Measurements from ENCODE around the gene NAB1.
A peak's percentile ranks its signal among the peaks of the same experiment; 100 is the strongest.

Gene NAB1

DNA sequence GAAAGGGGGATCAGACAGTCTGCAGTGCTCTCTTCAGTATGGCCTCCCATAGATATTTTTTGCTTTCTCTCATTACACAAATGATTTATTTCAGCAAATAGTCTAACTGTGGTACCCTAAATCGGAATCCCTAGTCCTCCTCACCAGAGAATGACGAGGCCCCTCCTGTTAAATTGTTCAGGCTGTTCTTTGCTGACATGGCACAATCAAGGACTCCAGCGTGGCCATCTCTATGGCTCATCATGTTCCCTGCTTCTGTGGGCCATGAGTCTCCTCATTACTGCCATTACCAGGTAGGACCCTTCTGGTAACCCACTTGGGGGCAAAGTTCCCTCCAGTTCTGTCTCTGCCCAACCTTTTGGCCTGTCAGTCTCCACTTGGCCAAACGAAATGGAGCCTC is 62.2 kb downstream of the NAB1 start:
- Histone ChIP-seq H3K23ac (ENCODE audit: low read length in 2 of 2) (peak overlapping the region in 1 of 2 experiments; percentile 37), H2BK5ac (ENCODE audit: low read depth, low read length, poor library complexity, severe bottlenecking) (no peak overlapping the region), H3K36me3 (ENCODE audit: control insufficient read depth in 1 of 2, insufficient read depth in 2 of 2, low read depth in 1 of 2, low read length in 2 of 2) (no peaks in the 10 kb centered on the region), H3K4ac (ENCODE audit: low read depth in 1 of 2, low read length in 2 of 2) (no peak overlapping the region), H3K18ac (ENCODE audit: low read depth in 1 of 2, low read length in 2 of 2) (no peak overlapping the region), H2BK12ac (ENCODE audit: low read length in 2 of 2) (peak overlapping the region in 1 of 2 experiments; percentile 59), H2BK120ac (ENCODE audit: low read depth, low read length) (no peak overlapping the region), H3K9ac (ENCODE audit: low read length) (no peak overlapping the region), H2BK15ac (ENCODE audit: low read depth, poor library complexity, severe bottlenecking) (no peak overlapping the region), H3K79me1 (replicated peaks; ENCODE audit: low read length, poor library complexity, severe bottlenecking) (no peaks in the 10 kb centered on the region), H3K27ac (ENCODE audit: low read length, poor library complexity, severe bottlenecking) (no peak overlapping the region), H2AFZ (ENCODE audit: low read depth, low read length) (no peak overlapping the region), H4K8ac (ENCODE audit: low read length) (no peak overlapping the region), H3K4me1 (ENCODE audit: control insufficient read depth, insufficient read depth, low read depth, low read length) (no peaks in the 10 kb centered on the region), H3K9me3 (ENCODE audit: control insufficient read depth, low read length) (no peaks in the 10 kb centered on the region), H3K14ac (ENCODE audit: low read length in 2 of 2) (no peak overlapping the region), H3K27me3 (ENCODE audit: control insufficient read depth in 1 of 2, insufficient read depth in 1 of 2, low read length in 2 of 2) (no peaks in the 10 kb centered on the region), H3K4me3 (ENCODE audit: insufficient read depth in 1 of 2, low read depth in 1 of 2, low read length in 2 of 2) (no peak overlapping the region), H3K4me2 (ENCODE audit: low read length, poor library complexity, severe bottlenecking) (no peak overlapping the region), H4K91ac (ENCODE audit: low read length) (no peak overlapping the region), H2AK5ac (ENCODE audit: low read length, severe bottlenecking) (no peak overlapping the region)
- 83% methylated on average over 4 of the region's 4 CpGs for WGBS
- no peak for DNase-seq

DNA sequence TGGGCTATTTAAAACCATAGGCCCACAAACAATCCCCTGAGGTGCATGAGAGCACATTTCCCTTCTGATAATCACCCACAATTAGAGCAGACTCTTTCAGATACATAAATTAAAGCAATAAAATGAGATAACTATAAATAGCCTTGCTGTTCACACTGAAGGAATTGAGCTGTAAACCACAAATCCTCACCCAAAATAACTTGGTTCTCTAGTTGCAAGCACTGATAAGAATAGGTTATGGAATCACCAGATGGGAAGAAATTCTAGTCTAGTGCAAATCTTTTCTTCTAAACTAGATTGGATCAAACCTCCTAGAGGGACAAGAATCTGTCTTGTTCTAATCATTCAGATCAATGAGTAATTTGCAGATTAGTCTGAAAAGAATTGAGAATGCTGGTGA is 64.6 kb downstream of the NAB1 start:
- no peak overlapping the region for H2AK5ac ChIP-seq (ENCODE audit: low read length, severe bottlenecking)
- H3K23ac ChIP-seq (ENCODE audit: low read length in 2 of 2) = no peak overlapping the region
- no peak for DNase-seq
- no peak overlapping the region for H4K8ac ChIP-seq (ENCODE audit: low read length)
- no peak overlapping the region for H3K4me2 ChIP-seq (ENCODE audit: low read length, poor library complexity, severe bottlenecking)
- no peak overlapping the region for H3K27ac ChIP-seq (ENCODE audit: low read length, poor library complexity, severe bottlenecking)
- no peak overlapping the region for H2BK5ac ChIP-seq (ENCODE audit: low read depth, low read length, poor library complexity, severe bottlenecking)
- no peak overlapping the region for H2AFZ ChIP-seq (ENCODE audit: low read depth, low read length)
- H3K4me1 ChIP-seq (ENCODE audit: control insufficient read depth, insufficient read depth, low read depth, low read length) = peaks cover 4% of the 10 kb centered on the region
- H2BK15ac ChIP-seq (ENCODE audit: low read depth, poor library complexity, severe bottlenecking) = no peak overlapping the region
- peaks cover 0 to 9% of the 10 kb centered on the region in 2 experiments for H3K27me3 ChIP-seq (ENCODE audit: control insufficient read depth in 1 of 2, insufficient read depth in 1 of 2, low read length in 2 of 2)
- H2BK12ac ChIP-seq (ENCODE audit: low read length in 2 of 2) = no peak overlapping the region
- H3K36me3 ChIP-seq (ENCODE audit: control insufficient read depth in 1 of 2, insufficient read depth in 2 of 2, low read depth in 1 of 2, low read length in 2 of 2) = no peaks in the 10 kb centered on the region
- H3K79me1 ChIP-seq (replicated peaks; ENCODE audit: low read length, poor library complexity, severe bottlenecking) = no peaks in the 10 kb centered on the region
- no peak overlapping the region for H3K14ac ChIP-seq (ENCODE audit: low read length in 2 of 2)
- H3K18ac ChIP-seq (ENCODE audit: low read depth in 1 of 2, low read length in 2 of 2) = no peak overlapping the region
- H2BK120ac ChIP-seq (ENCODE audit: low read depth, low read length) = no peak overlapping the region
- H3K9ac ChIP-seq (ENCODE audit: low read length) = no peak overlapping the region
- H3K9me3 ChIP-seq (ENCODE audit: control insufficient read depth, low read length) = no peaks in the 10 kb centered on the region
- H3K4ac ChIP-seq (ENCODE audit: low read depth in 1 of 2, low read length in 2 of 2) = no peak overlapping the region
- H4K91ac ChIP-seq (ENCODE audit: low read length) = no peak overlapping the region
- no peak overlapping the region for H3K4me3 ChIP-seq (ENCODE audit: insufficient read depth in 1 of 2, low read depth in 1 of 2, low read length in 2 of 2)

DNA sequence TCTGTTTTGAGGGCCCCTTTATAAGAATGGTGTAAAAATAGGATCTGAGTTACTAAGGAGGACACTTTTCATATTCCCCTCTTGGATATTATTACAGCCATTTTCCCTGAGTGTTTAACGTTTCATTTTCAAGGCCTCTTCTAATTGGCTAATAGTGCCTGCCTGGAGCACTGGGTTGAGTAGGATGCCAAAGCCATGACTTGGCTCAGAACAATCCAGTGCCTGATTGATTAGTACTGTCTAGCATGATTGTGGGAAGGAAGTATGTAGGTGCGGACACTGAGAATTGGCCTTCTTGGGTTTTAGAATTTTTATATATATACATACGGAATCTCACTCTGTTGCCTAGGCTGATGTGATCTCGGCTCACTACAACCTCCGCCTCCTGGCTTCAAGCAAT is 66.1 kb downstream of the NAB1 start:
- 89% methylated on average over 4 of the region's 5 CpGs for WGBS

DNA sequence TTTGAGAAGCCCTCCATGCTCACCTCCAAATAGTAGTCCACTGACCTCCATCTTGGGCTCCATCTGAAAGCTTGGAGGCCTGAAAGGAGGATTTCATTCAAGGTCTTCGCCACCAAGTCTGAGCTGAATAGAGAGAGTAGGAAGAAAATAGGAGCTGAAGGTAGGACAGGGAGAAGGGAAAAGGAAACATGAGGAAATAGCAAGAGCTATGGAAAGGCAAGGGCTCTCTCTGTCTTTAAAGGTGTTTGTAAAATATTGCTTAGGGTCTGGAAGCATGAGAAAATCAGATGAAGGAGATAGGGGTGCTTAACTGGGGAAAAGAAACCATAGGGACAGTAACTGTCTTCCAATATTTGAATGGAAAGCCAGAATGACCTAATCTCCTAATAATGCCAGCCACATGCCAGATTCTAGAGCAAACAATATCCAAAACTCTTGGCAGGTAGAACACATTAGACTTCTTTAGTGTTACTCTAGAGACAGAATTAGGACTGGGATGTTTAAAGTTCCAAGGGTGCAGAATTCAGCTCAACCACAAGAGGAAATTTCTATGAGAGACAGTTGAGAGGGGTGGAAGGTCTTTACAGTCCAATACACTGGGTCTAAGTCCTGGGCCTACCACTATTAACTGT is 67.4 kb downstream of the NAB1 start:
- H2BK5ac ChIP-seq (ENCODE audit: low read depth, low read length, poor library complexity, severe bottlenecking) = no peak overlapping the region
- H4K91ac ChIP-seq (ENCODE audit: low read length) = no peak overlapping the region
- no peak overlapping the region for H2BK12ac ChIP-seq (ENCODE audit: low read length in 2 of 2)
- H3K18ac ChIP-seq (ENCODE audit: low read depth in 1 of 2, low read length in 2 of 2) = no peak overlapping the region
- no peak for DNase-seq
- H3K14ac ChIP-seq (ENCODE audit: low read length in 2 of 2) = no peak overlapping the region
- no peaks in the 10 kb centered on the region for H3K36me3 ChIP-seq (ENCODE audit: control insufficient read depth in 1 of 2, insufficient read depth in 2 of 2, low read depth in 1 of 2, low read length in 2 of 2)
- no peak overlapping the region for H2BK15ac ChIP-seq (ENCODE audit: low read depth, poor library complexity, severe bottlenecking)
- WGBS = 98% methylated on average over 1 of the region's 1 CpG
- H3K4ac ChIP-seq (ENCODE audit: low read depth in 1 of 2, low read length in 2 of 2) = no peak overlapping the region
- no peak overlapping the region for H3K4me2 ChIP-seq (ENCODE audit: low read length, poor library complexity, severe bottlenecking)
- no peak overlapping the region for H4K8ac ChIP-seq (ENCODE audit: low read length)
- peaks cover 6% of the 10 kb centered on the region for H3K4me1 ChIP-seq (ENCODE audit: control insufficient read depth, insufficient read depth, low read depth, low read length)
- H2AK5ac ChIP-seq (ENCODE audit: low read length, severe bottlenecking) = no peak overlapping the region
- H3K27ac ChIP-seq (ENCODE audit: low read length, poor library complexity, severe bottlenecking) = no peak overlapping the region
- peaks cover 0 to 16% of the 10 kb centered on the region in 2 experiments for H3K27me3 ChIP-seq (ENCODE audit: control insufficient read depth in 1 of 2, insufficient read depth in 1 of 2, low read length in 2 of 2)
- no peak overlapping the region for H2AFZ ChIP-seq (ENCODE audit: low read depth, low read length)
- H2BK120ac ChIP-seq (ENCODE audit: low read depth, low read length) = no peak overlapping the region
- no peaks in the 10 kb centered on the region for H3K79me1 ChIP-seq (replicated peaks; ENCODE audit: low read length, poor library complexity, severe bottlenecking)
- H3K23ac ChIP-seq (ENCODE audit: low read length in 2 of 2) = no peak overlapping the region
- no peak overlapping the region for H3K9ac ChIP-seq (ENCODE audit: low read length)
- H3K9me3 ChIP-seq (ENCODE audit: control insufficient read depth, low read length) = no peaks in the 10 kb centered on the region
- no peak overlapping the region for H3K4me3 ChIP-seq (ENCODE audit: insufficient read depth in 1 of 2, low read depth in 1 of 2, low read length in 2 of 2)

More for the DNA sequence above, 66.1 kb downstream of the NAB1 start:
- Histone ChIP-seq H3K4ac (ENCODE audit: low read depth in 1 of 2, low read length in 2 of 2) (no peak overlapping the region), H3K9ac (ENCODE audit: low read length) (no peak overlapping the region), H3K14ac (ENCODE audit: low read length in 2 of 2) (no peak overlapping the region), H3K4me2 (ENCODE audit: low read length, poor library complexity, severe bottlenecking) (no peak overlapping the region), H2BK120ac (ENCODE audit: low read depth, low read length) (no peak overlapping the region), H4K8ac (ENCODE audit: low read length) (no peak overlapping the region), H2BK15ac (ENCODE audit: low read depth, poor library complexity, severe bottlenecking) (no peak overlapping the region), H3K9me3 (ENCODE audit: control insufficient read depth, low read length) (no peaks in the 10 kb centered on the region), H2AK5ac (ENCODE audit: low read length, severe bottlenecking) (no peak overlapping the region), H4K91ac (ENCODE audit: low read length) (no peak overlapping the region), H2BK12ac (ENCODE audit: low read length in 2 of 2) (no peak overlapping the region), H3K4me3 (ENCODE audit: insufficient read depth in 1 of 2, low read depth in 1 of 2, low read length in 2 of 2) (no peak overlapping the region), H3K79me1 (replicated peaks; ENCODE audit: low read length, poor library complexity, severe bottlenecking) (no peaks in the 10 kb centered on the region), H3K23ac (ENCODE audit: low read length in 2 of 2) (no peak overlapping the region), H3K18ac (ENCODE audit: low read depth in 1 of 2, low read length in 2 of 2) (no peak overlapping the region), H3K4me1 (ENCODE audit: control insufficient read depth, insufficient read depth, low read depth, low read length) (peaks cover 6% of the 10 kb centered on the region), H2BK5ac (ENCODE audit: low read depth, low read length, poor library complexity, severe bottlenecking) (no peak overlapping the region), H3K27ac (ENCODE audit: low read length, poor library complexity, severe bottlenecking) (no peak overlapping the region), H3K27me3 (ENCODE audit: control insufficient read depth in 1 of 2, insufficient read depth in 1 of 2, low read length in 2 of 2) (peaks cover 0 to 11% of the 10 kb centered on the region in 2 experiments), H2AFZ (ENCODE audit: low read depth, low read length) (no peak overlapping the region), H3K36me3 (ENCODE audit: control insufficient read depth in 1 of 2, insufficient read depth in 2 of 2, low read depth in 1 of 2, low read length in 2 of 2) (no peaks in the 10 kb centered on the region)
- DNase-seq = peak; percentile 20

Measured in mesenchymal stem cell (in vitro differentiated cells and primary cell).